ENCODE measurements around the gene ARMC12. TPM values are rescaled to one million over a fixed set of nuclear protein-coding genes. Genes with fewer than 3 reads are reported as not detected.

Gene ARMC12
- polyA plus RNA-seq, 2 of the 4 experiments (the other 2 are of a cell fraction) = 0.44 to 0.88 TPM

DNA sequence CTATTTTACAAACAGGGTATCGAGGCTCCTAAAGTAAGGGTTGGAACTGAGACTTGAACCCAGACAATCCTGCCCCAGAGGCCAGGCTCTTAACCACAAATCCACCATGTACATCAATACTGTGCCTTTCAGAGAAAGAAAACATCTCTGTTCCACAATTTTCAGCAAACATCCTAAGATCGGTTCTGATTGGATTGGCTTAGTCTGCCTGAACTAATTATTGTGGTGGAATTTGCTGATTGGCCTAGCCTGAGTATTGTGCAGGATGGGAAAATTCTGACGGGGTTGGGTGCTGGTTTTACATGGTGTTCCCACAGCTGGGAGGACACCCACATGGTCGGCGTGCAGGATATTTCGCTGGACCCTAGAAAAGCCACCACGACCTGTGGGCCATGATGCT, 43.9 kb downstream of the ARMC12 start, which contains the start of gene CLPSL1:
Gene CLPSL1 (plus strand): TSS at position 301 of the 400 bp plus-strand sequence. CDS start 92 bp downstream, at position 393.
- WGBS (ENCODE audit: missing lambda C conversion rate) = 79% methylated on average over 7 of the region's 7 CpGs

DNA sequence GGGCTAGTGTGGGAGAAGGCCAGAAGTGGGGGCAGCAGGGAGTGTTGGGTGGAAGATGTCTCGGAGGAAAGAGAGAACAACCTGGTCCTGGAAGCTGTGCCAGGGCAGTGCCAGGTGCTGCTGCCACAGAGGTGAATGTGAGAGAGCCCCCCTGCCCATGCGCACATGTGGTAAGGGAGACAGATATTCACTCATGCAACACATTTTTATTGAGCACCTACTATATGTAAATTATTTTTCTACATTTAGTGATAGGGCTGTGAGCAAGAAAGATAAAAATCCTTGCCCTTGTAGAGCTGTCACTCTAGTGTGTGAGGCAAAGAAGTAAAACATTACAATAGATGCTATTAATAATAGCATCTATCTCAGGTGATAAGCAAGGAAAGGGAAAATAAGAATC, 44.5 kb downstream of the ARMC12 start:
- FAIRE-seq = no peak
- POLR2A ChIA-PET = no interaction called here

More for the DNA sequence above, 43.9 kb downstream of the ARMC12 start, which contains the start of gene CLPSL1:
- no peak for FAIRE-seq
- Histone ChIP-seq H3K4me3 (no peak within 1 kb of the TSS), H3K27ac (no peak within 1 kb of the TSS), H3K4me1 (no peaks in the 10 kb centered on the region; the same call in 2 of the 3 replicates), H3K4me2 (no peak within 1 kb of the TSS), H3K9me3 (no peaks in the 10 kb centered on the region)
- ATAC-seq = no peak
- POLR2A ChIA-PET = no interaction called here
- TF ChIP-seq MYC (IDR thresholded peaks at IDR 0.05; ENCODE audit: borderline replicate concordance, low read length) = no peak
- no peak for TF ChIP-seq ZNF302 (CRISPR knock-in tag; IDR thresholded peaks at IDR 0.05)
- no peak for TF ChIP-seq BHLHE40 (IDR thresholded peaks at IDR 0.05; ENCODE audit: low read depth, low read length)
- no peak for DNase-seq (ENCODE audit: low read depth in 1 of 2, low spot score in 1 of 2)
- CTCF ChIA-PET = no interaction called here

DNA sequence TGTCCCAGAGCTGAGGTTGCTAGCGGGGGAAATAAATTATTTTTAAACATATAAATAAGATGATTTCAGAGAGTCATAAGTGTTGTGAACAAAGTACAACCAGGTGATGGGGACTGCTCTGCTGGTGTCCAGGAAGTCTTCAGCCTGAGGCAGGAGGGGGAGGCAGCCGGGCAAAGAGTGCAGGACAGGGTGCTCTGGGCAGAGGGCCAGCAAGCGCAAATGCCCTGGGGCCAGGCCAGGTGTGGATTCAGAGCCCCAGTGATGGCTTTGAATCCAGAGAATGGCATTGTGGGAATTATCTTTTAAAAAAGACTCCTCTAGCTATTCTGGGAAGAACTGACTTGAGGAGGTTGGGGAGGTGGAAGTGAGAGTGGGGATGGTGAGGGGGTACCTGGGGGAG, 45.6 kb downstream of the ARMC12 start:
- ChIA-PET CTCF (interaction anchor here (1.1 kb wide), 1 partner anchor 46 kb away, joined by 3 read pairs; no protein-coding TSS in a partner anchor), POLR2A (no interaction called here)
- Histone ChIP-seq H3K4me2 (no peak overlapping the region), H3K4me3 (no peak overlapping the region), H3K9me3 (no peaks in the 10 kb centered on the region), H3K4me1 (no peaks in the 10 kb centered on the region; the same call in 2 of the 3 replicates), H3K27ac (no peak overlapping the region; a peak in 1 of 6 replicates)
- TF ChIP-seq NFE2L2 (conservative IDR thresholded peaks at IDR 0.05; ENCODE audit: low read length) = no peak
- no peak for TF ChIP-seq BHLHE40 (IDR thresholded peaks at IDR 0.05; ENCODE audit: low read depth, low read length)
- TF ChIP-seq MAFK (IDR thresholded peaks at IDR 0.05; ENCODE audit: partially characterized antibody) = no peak
- TF ChIP-seq NR3C1 (IDR thresholded peaks at IDR 0.05) = no peak
- TF ChIP-seq, protein P1, sequence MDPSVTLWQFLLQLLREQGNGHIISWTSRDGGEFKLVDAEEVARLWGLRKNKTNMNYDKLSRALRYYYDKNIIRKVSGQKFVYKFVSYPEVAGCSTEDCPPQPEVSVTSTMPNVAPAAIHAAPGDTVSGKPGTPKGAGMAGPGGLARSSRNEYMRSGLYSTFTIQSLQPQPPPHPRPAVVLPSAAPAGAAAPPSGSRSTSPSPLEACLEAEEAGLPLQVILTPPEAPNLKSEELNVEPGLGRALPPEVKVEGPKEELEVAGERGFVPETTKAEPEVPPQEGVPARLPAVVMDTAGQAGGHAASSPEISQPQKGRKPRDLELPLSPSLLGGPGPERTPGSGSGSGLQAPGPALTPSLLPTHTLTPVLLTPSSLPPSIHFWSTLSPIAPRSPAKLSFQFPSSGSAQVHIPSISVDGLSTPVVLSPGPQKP (IDR thresholded peaks at IDR 0.05; ENCODE audit: low read depth, low read length) = no peak
- DNase-seq (ENCODE audit: low read depth in 1 of 2, low spot score in 1 of 2) (no peak), FAIRE-seq (no peak), ATAC-seq (no peak)
- WGBS (ENCODE audit: missing lambda C conversion rate) = 42% methylated on average over 3 of the region's 3 CpGs

More for the DNA sequence above, 44.5 kb downstream of the ARMC12 start:
- no peak for DNase-seq (ENCODE audit: low read depth in 1 of 2, low spot score in 1 of 2)
- H3K4me1 ChIP-seq = no peaks in the 10 kb centered on the region; the same call in 2 of the 3 replicates
- H3K27ac ChIP-seq = no peak overlapping the region
- H3K9me3 ChIP-seq = no peaks in the 10 kb centered on the region
- ATAC-seq = no peak
- H3K4me2 ChIP-seq = no peak overlapping the region
- TF ChIP-seq HOXA7 (CRISPR knock-in tag; IDR thresholded peaks at IDR 0.05) (no peak), CBX8 (IDR thresholded peaks at IDR 0.05) (no peak), BHLHE40 (IDR thresholded peaks at IDR 0.05; ENCODE audit: low read depth, low read length) (no peak), MAFK (IDR thresholded peaks at IDR 0.05; ENCODE audit: partially characterized antibody) (no peak), TP53 (CRISPR knock-in tag; IDR thresholded peaks at IDR 0.05) (no peak), NR3C1 (IDR thresholded peaks at IDR 0.05) (no peak), GATA3 (IDR thresholded peaks at IDR 0.05; ENCODE audit: borderline replicate concordance) (no peak), ESRRA (IDR thresholded peaks at IDR 0.05; ENCODE audit: borderline replicate concordance, low read length) (no peak), MAZ (IDR thresholded peaks at IDR 0.05; ENCODE audit: borderline replicate concordance, low read depth, low read length) (no peak), ZSCAN20 (CRISPR knock-in tag; IDR thresholded peaks at IDR 0.05) (no peak), ZFP36 (IDR thresholded peaks at IDR 0.05; ENCODE audit: borderline replicate concordance, partially characterized antibody) (no peak), CHD2 (IDR thresholded peaks at IDR 0.05; ENCODE audit: low read length, partially characterized antibody) (no peak)
- TF ChIP-seq, protein P2, sequence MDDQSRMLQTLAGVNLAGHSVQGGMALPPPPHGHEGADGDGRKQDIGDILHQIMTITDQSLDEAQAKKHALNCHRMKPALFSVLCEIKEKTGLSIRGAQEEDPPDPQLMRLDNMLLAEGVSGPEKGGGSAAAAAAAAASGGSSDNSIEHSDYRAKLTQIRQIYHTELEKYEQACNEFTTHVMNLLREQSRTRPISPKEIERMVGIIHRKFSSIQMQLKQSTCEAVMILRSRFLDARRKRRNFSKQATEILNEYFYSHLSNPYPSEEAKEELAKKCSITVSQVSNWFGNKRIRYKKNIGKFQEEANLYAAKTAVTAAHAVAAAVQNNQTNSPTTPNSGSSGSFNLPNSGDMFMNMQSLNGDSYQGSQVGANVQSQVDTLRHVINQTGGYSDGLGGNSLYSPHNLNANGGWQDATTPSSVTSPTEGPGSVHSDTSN (IDR thresholded peaks at IDR 0.05) = no peak
- TF ChIP-seq, protein P3, sequence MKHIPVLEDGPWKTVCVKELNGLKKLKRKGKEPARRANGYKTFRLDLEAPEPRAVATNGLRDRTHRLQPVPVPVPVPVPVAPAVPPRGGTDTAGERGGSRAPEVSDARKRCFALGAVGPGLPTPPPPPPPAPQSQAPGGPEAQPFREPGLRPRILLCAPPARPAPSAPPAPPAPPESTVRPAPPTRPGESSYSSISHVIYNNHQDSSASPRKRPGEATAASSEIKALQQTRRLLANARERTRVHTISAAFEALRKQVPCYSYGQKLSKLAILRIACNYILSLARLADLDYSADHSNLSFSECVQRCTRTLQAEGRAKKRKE (CRISPR knock-in tag; IDR thresholded peaks at IDR 0.05; ENCODE audit: low read depth) = no peak
- TF ChIP-seq, protein P4, sequence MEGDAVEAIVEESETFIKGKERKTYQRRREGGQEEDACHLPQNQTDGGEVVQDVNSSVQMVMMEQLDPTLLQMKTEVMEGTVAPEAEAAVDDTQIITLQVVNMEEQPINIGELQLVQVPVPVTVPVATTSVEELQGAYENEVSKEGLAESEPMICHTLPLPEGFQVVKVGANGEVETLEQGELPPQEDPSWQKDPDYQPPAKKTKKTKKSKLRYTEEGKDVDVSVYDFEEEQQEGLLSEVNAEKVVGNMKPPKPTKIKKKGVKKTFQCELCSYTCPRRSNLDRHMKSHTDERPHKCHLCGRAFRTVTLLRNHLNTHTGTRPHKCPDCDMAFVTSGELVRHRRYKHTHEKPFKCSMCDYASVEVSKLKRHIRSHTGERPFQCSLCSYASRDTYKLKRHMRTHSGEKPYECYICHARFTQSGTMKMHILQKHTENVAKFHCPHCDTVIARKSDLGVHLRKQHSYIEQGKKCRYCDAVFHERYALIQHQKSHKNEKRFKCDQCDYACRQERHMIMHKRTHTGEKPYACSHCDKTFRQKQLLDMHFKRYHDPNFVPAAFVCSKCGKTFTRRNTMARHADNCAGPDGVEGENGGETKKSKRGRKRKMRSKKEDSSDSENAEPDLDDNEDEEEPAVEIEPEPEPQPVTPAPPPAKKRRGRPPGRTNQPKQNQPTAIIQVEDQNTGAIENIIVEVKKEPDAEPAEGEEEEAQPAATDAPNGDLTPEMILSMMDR (IDR thresholded peaks at IDR 0.05) = no peak
- TF ChIP-seq, protein P5, sequence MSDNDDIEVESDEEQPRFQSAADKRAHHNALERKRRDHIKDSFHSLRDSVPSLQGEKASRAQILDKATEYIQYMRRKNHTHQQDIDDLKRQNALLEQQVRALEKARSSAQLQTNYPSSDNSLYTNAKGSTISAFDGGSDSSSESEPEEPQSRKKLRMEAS (IDR thresholded peaks at IDR 0.05) = no peak
- TF ChIP-seq, protein P6, sequence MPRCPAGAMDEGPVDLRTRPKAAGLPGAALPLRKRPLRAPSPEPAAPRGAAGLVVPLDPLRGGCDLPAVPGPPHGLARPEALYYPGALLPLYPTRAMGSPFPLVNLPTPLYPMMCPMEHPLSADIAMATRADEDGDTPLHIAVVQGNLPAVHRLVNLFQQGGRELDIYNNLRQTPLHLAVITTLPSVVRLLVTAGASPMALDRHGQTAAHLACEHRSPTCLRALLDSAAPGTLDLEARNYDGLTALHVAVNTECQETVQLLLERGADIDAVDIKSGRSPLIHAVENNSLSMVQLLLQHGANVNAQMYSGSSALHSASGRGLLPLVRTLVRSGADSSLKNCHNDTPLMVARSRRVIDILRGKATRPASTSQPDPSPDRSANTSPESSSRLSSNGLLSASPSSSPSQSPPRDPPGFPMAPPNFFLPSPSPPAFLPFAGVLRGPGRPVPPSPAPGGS (IDR thresholded peaks at IDR 0.05) = no peak
- CTCF ChIA-PET = no interaction called here
- WGBS (ENCODE audit: missing lambda C conversion rate) = 93% methylated on average over 2 of the region's 2 CpGs
- no peak overlapping the region for H3K4me3 ChIP-seq

Data from A549 (cell line).